Endodermal cell (in vitro differentiated cells): ENCODE data around the gene BEND3. TPM values are rescaled to one million over a fixed set of nuclear protein-coding genes. Genes with fewer than 3 reads are reported as not detected.

Experiments
- DNase-seq: peaks from one replicate; pipeline ENCODE4 v3.0.0-alpha.2; 2017
- H3K27ac ChIP-seq: 2 replicates; pipeline ENCODE4 v1.5.1; 2013; ENCODE audit warnings: mild to moderate bottlenecking, low read depth, low read length, moderate library complexity
- H3K27me3 ChIP-seq: 2 replicates; pipeline ENCODE4 v1.6.1; 2013; ENCODE audit warnings: mild to moderate bottlenecking, low read length, moderate library complexity; ENCODE audit not compliant: insufficient read depth, control insufficient read depth, poor library complexity, severe bottlenecking
- H3K36me3 ChIP-seq: 2 replicates; pipeline ENCODE4 v1.7.0; 2013; ENCODE audit warnings: mild to moderate bottlenecking, low read length, moderate library complexity; ENCODE audit not compliant: control insufficient read depth, insufficient read depth
- H3K4me1 ChIP-seq: one replicate; pipeline ENCODE4 v1.7.0; 2013; ENCODE audit warnings: low read length; ENCODE audit not compliant: control insufficient read depth, insufficient read depth
- H3K4me3 ChIP-seq: 2 replicates; pipeline ENCODE4 v1.5.1; 2013; ENCODE audit warnings: mild to moderate bottlenecking, low read length, moderate library complexity
- H3K9ac ChIP-seq: 2 replicates; pipeline ENCODE4 v1.6.1; 2013; ENCODE audit warnings: mild to moderate bottlenecking, low read length, moderate library complexity; ENCODE audit not compliant: poor library complexity, severe bottlenecking; ENCODE audit errors: extremely low read depth
- H3K9me3 ChIP-seq: 2 replicates; pipeline ENCODE4 v1.6.1; 2013; ENCODE audit warnings: mild to moderate bottlenecking, low read length, moderate library complexity; ENCODE audit not compliant: control insufficient read depth
- H3K27ac Mint-ChIP-seq: 2 replicates; pipeline ENCODE4 v1.8.0; 2020; ENCODE audit warnings: mixed read lengths
- H3K27me3 Mint-ChIP-seq: 2 replicates; pipeline ENCODE4 v1.8.0; 2021; ENCODE audit warnings: mild to moderate bottlenecking, mixed read lengths; ENCODE audit not compliant: insufficient read depth
- H3K36me3 Mint-ChIP-seq: 2 replicates; pipeline ENCODE4 v1.8.0; 2020; ENCODE audit warnings: low read depth, mixed read lengths
- H3K4me1 Mint-ChIP-seq: 2 replicates; pipeline ENCODE4 v1.8.0; 2020; ENCODE audit warnings: mixed read lengths
- H3K4me3 Mint-ChIP-seq: 2 replicates; pipeline ENCODE4 v1.8.0; 2020; ENCODE audit warnings: mild to moderate bottlenecking, moderate library complexity, mixed read lengths
- H3K9me3 Mint-ChIP-seq: 2 replicates; pipeline ENCODE4 v1.8.0; 2020; ENCODE audit warnings: mild to moderate bottlenecking, mixed read lengths
- CTCF ChIP-seq: fragments of 200-600 bp; sonication (generic); conservative IDR thresholded peaks from 2 replicates; pipeline ENCODE4 v1.5.0; 2021; ENCODE audit warnings: antibody characterized with exemption, mild to moderate bottlenecking
- WGBS, 2 experiments: methylation state at CpG; one replicate each; pipeline versions ENCODE4 v1.1.5 to v1.1.7; 2013; ENCODE audit warnings: missing lambda C conversion rate in 2 of 2, mixed read lengths in 1 of 2; ENCODE audit not compliant: insufficient coverage in 1 of 2, insufficient read length in 1 of 2; 5-methylcytosine and 5-hydroxymethylcytosine counted together
- total RNA-seq, 2 donors: library from RNA; stranded (reverse); fragmentation: NEBNext Ultra II Directional in 1 of 2; extraction: Animal tissue kit (Norgen Biotek cat#: 25700) in 1 of 2; gene quantifications; 2 replicates in 1 of 2; 3 replicates in 1 of 2; pipeline ENCODE4 v1.2.1, GENCODE V29; 2021

The BEND3 gene
- total RNA-seq, 2 donors from 2014 or later, result 18.0 to 28.6 TPM

DNA sequence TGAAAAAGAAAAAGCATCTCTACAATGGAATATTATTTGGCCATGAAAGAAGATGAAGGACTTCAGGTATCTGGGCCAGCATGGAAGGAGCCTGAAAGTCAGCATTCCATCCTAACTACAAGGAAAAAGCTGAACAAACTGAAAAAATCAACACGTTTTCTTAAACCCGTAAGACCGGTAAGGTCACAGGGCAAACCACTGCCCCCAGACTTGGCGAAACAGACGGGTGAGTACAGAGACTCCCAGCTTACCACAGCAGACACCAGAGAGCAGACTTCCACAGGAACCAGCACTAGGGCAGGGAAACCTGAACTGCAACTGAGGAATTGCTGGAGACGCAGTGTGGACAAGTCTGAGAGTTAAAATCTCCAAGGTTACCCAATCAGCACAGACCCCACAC lies 31.4 kb downstream of the BEND3 start:
- 95 to 100% methylated on average over 6 of the region's 6 CpGs for WGBS, 2 experiments

GRCh38 chr6:107083047-107083768 lies 32.1 kb downstream of the BEND3 start:
- WGBS, 2 experiments, result 94 to 96% methylated on average over 7 to 10 of the region's 10 CpGs
- H3K4me3 Mint-ChIP-seq, result no peak overlapping the region

More for the DNA sequence above, 31.4 kb downstream of the BEND3 start:
- Histone ChIP-seq H3K9me3 (peaks cover 22% of the 10 kb centered on the region), H3K27ac (no peak overlapping the region), H3K4me1 (no peaks in the 10 kb centered on the region), H3K36me3 (peaks cover 24% of the 10 kb centered on the region), H3K4me3 (no peak overlapping the region), H3K27me3 (no peaks in the 10 kb centered on the region), H3K9ac (no peak overlapping the region)
- H3K4me1 Mint-ChIP-seq, result peaks cover 16% of the 10 kb centered on the region
- peaks cover 19% of the 10 kb centered on the region for H3K9me3 Mint-ChIP-seq
- no peak overlapping the region for H3K4me3 Mint-ChIP-seq
- no peak for TF ChIP-seq CTCF
- peak; percentile 33 for DNase-seq
- no peaks in the 10 kb centered on the region for H3K27me3 Mint-ChIP-seq
- H3K36me3 Mint-ChIP-seq, result peaks cover 74% of the 10 kb centered on the region
- no peak overlapping the region for H3K27ac Mint-ChIP-seq

DNA sequence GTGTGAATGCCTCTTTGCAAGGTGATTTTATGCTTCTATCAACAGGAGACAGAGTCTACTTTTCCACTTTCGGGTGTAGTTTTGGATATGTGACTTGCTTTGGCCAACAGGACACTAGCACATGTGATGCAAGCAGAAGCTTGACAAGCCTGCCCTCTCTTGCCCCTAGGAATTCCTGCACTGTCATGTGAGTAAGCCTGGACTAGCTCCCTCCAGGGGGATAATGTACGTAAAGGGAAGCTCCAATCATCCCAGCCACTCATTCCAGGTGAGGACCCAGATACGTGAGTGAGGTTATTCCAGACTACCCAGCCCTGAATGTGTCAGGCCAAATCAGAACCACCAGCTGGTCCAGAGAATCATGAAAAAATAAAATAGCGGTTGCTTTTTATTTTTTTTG lies 33.3 kb downstream of the BEND3 start:
- H3K27me3 Mint-ChIP-seq, result no peaks in the 10 kb centered on the region
- peaks cover 17% of the 10 kb centered on the region for H3K9me3 ChIP-seq
- H3K27ac ChIP-seq, result no peak overlapping the region
- peaks cover 72% of the 10 kb centered on the region for H3K36me3 Mint-ChIP-seq
- no peaks in the 10 kb centered on the region for H3K27me3 ChIP-seq
- TF ChIP-seq CTCF, result peak; percentile 57
- peaks cover 16% of the 10 kb centered on the region for H3K36me3 ChIP-seq
- DNase-seq, result peak; percentile 59
- peaks cover 30% of the 10 kb centered on the region for H3K4me1 Mint-ChIP-seq
- no peak overlapping the region for H3K4me3 Mint-ChIP-seq
- peaks cover 19% of the 10 kb centered on the region for H3K9me3 Mint-ChIP-seq
- H3K4me1 ChIP-seq, result no peaks in the 10 kb centered on the region
- no peak overlapping the region for H3K9ac ChIP-seq
- H3K4me3 ChIP-seq, result no peak overlapping the region
- peak overlapping the region; percentile 72 for H3K27ac Mint-ChIP-seq
- 60 to 83% methylated on average over 1 to 4 of the region's 4 CpGs for WGBS, 2 experiments

More at GRCh38 chr6:107083047-107083768, 32.1 kb downstream of the BEND3 start:
- Mint-ChIP-seq H3K27me3 (no peaks in the 10 kb centered on the region), H3K27ac (no peak overlapping the region), H3K36me3 (peaks cover 72% of the 10 kb centered on the region), H3K4me1 (peaks cover 21% of the 10 kb centered on the region), H3K9me3 (peaks cover 19% of the 10 kb centered on the region)
- Histone ChIP-seq H3K27me3 (no peaks in the 10 kb centered on the region), H3K27ac (no peak overlapping the region), H3K36me3 (peaks cover 21% of the 10 kb centered on the region), H3K4me1 (no peaks in the 10 kb centered on the region), H3K9me3 (peaks cover 20% of the 10 kb centered on the region), H3K4me3 (no peak overlapping the region), H3K9ac (no peak overlapping the region)
- no peak for TF ChIP-seq CTCF
- peak; percentile 20 for DNase-seq
